PFSK-1 (cell line): ENCODE results near the gene KRTAP2-1.

Experiments used
- FOXP2 ChIP-seq: optimal IDR thresholded peaks from 2 replicates; pipeline ENCODE3; 2011; ENCODE audit warnings: borderline replicate concordance, control low read depth, inconsistent platforms; ENCODE audit not compliant: insufficient read depth; ENCODE audit errors: extremely low read length, extremely low read depth
- POLR2AphosphoS5 ChIP-seq: IDR thresholded peaks from 2 replicates; pipeline ENCODE4 v1.6.1; 2012; ENCODE audit warnings: low read depth, mild to moderate bottlenecking, control low read depth, low read length, moderate library complexity
- SIN3A ChIP-seq: IDR thresholded peaks from 2 replicates; pipeline ENCODE4 v1.6.1; 2012; ENCODE audit warnings: mild to moderate bottlenecking, low read length, moderate library complexity, borderline replicate concordance; ENCODE audit not compliant: insufficient read depth
- TAF1 ChIP-seq: IDR thresholded peaks from 2 replicates; pipeline ENCODE4 v1.6.1; 2012; ENCODE audit warnings: low read length, control low read depth, borderline replicate concordance; ENCODE audit not compliant: insufficient read depth
- TF ChIP-seq, protein P1 (sequence below), 2 experiments: IDR thresholded peaks; 2 replicates each; pipeline versions ENCODE4 v1.6.1 to v1.8.0; 2011 to 2012; ENCODE audit warnings: low read depth in 2 of 2, low read length in 2 of 2, control low read depth in 1 of 2, inconsistent platforms in 1 of 2, mild to moderate bottlenecking in 1 of 2, moderate library complexity in 1 of 2; ENCODE audit not compliant: insufficient read depth in 1 of 2

KRTAP2-1 gene

DNA sequence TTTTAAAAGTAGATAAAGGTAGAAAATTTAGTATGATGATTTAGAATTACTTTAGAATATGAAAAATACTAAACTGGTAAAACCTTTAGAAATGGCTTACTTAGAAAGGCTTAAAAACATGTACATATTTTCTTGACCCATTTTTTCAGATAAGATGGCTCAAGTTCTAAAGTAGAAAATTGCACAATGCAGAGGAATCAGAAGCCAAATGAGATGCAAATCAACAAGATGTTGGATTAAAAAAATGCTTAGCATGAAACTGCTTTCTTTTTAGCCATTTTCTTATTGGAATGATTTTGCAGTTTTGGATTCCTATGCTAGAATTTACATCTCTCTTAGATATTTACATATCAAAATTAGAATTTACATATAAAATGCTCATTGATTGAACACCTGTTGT, 36.7 kb downstream of the KRTAP2-1 start:
- TF ChIP-seq POLR2AphosphoS5 (no peak), FOXP2 (no peak), TAF1 (no peak), SIN3A (no peak)
- TF ChIP-seq, protein P1, sequence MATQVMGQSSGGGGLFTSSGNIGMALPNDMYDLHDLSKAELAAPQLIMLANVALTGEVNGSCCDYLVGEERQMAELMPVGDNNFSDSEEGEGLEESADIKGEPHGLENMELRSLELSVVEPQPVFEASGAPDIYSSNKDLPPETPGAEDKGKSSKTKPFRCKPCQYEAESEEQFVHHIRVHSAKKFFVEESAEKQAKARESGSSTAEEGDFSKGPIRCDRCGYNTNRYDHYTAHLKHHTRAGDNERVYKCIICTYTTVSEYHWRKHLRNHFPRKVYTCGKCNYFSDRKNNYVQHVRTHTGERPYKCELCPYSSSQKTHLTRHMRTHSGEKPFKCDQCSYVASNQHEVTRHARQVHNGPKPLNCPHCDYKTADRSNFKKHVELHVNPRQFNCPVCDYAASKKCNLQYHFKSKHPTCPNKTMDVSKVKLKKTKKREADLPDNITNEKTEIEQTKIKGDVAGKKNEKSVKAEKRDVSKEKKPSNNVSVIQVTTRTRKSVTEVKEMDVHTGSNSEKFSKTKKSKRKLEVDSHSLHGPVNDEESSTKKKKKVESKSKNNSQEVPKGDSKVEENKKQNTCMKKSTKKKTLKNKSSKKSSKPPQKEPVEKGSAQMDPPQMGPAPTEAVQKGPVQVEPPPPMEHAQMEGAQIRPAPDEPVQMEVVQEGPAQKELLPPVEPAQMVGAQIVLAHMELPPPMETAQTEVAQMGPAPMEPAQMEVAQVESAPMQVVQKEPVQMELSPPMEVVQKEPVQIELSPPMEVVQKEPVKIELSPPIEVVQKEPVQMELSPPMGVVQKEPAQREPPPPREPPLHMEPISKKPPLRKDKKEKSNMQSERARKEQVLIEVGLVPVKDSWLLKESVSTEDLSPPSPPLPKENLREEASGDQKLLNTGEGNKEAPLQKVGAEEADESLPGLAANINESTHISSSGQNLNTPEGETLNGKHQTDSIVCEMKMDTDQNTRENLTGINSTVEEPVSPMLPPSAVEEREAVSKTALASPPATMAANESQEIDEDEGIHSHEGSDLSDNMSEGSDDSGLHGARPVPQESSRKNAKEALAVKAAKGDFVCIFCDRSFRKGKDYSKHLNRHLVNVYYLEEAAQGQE (IDR thresholded peaks at IDR 0.05; ENCODE audit: insufficient read depth in 1 of 2, low read depth in 2 of 2, low read length in 2 of 2), result no peak

DNA sequence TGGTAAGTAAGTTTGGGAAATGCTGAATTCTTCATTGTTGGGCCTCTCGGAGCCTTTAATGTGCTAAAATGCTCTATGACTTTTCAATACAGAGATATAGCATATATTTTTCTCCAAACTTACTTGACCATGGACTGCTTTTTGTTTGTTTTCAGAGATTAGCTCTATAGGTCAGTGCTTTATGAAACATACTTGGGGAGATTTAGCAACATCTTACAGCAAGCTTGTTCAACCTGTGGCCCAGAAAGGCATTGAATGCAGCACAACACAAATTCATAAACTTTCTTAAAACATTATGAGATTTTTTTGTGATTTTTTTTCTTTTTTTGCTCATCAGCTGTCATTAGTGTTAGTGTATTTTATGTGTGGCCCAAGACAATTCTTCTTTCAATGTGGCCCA, 37.2 kb downstream of the KRTAP2-1 start:
- TF ChIP-seq FOXP2 (no peak), TAF1 (no peak), SIN3A (no peak), POLR2AphosphoS5 (no peak)
- TF ChIP-seq, protein P1 (IDR thresholded peaks at IDR 0.05; ENCODE audit: insufficient read depth in 1 of 2, low read depth in 2 of 2, low read length in 2 of 2), result no peak

DNA sequence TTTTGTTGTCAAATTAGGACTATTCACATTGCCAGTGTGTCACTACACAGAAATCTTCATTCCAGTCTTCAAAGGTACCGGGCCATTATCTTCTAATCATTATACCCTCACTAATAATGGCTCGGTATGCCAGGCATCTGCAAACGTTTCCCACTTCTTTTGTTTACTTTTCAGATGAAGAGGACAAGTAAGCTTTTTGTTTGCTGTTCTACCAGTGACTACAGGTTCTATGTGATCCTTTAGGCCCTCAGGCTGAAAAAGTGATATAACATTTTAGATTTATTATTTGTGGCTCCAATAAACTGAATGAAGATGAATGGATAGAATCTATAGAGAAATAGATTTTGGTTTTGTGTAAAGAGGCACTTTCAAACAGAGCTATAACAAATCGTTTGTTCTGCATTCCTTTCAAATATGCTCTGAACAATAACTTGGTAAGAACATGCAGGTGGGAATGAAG, 37.8 kb downstream of the KRTAP2-1 start:
- TF ChIP-seq POLR2AphosphoS5, result no peak
- no peak for TF ChIP-seq FOXP2
- no peak for TF ChIP-seq TAF1
- TF ChIP-seq, protein P1 (IDR thresholded peaks at IDR 0.05; ENCODE audit: insufficient read depth in 1 of 2, low read depth in 2 of 2, low read length in 2 of 2), result no peak
- no peak for TF ChIP-seq SIN3A

DNA sequence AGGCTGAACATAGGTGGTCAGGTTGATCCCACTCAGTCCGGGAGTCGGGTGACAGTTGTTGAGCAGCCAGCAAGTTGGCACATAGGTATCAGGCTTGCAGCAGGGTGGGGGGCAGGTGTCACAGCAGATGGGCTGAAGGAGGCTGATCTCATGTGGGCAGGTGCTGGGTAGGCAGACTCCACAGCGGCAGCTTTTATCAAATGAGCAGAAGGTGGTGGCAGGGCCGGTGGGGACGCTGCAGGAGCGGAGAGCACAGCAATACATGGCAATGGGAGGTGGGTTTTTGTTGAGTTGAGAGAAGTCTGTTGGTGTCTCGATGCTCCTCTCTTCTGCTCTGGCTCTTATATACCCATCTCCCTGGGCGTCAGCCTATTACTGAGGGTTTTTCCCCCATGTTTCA, 38.3 kb downstream of the KRTAP2-1 start, which contains the start of gene KRTAP3-1:
Gene KRTAP3-1, minus strand, starts transcription at position 318 of the 400 bp plus-strand sequence. Its CDS starts 54 bp downstream, at position 264.
- no peak for TF ChIP-seq SIN3A
- no peak for TF ChIP-seq TAF1
- no peak for TF ChIP-seq FOXP2

DNA sequence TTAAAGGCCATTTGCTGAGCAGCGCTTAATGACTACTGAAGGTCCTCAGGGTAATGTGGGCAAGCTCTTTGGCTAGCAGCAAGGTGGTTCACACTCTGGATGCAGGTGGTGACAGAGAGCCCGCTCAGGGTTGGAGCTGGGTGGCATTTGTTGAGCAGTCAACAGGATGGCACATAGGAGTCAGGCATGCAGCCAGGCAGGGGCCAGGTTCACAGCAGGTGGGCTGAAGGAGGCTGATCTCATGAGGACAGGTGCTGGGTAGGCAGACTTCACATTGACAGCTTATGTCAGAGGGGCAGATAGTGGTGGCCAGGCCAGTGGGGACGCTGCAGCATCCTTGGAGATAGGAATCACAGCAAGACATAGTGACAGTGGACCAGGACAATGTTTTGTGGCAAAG, 42.7 kb downstream of the KRTAP2-1 start:
- no peak for TF ChIP-seq POLR2AphosphoS5
- no peak for TF ChIP-seq SIN3A
- TF ChIP-seq, protein P1 (IDR thresholded peaks at IDR 0.05; ENCODE audit: insufficient read depth in 1 of 2, low read depth in 2 of 2, low read length in 2 of 2), result no peak
- TF ChIP-seq TAF1, result no peak
- no peak for TF ChIP-seq FOXP2
